NCI-H1105 treated with DMSO at 0.1 percent for 48 hours (cell line): ENCODE measurements around the gene LSAMP.

ENCODE experiments used
- DNase-seq: peaks from one replicate; lab custom pipeline; 2025; lab: John Stamatoyannopoulos, UW

The LSAMP gene

DNA sequence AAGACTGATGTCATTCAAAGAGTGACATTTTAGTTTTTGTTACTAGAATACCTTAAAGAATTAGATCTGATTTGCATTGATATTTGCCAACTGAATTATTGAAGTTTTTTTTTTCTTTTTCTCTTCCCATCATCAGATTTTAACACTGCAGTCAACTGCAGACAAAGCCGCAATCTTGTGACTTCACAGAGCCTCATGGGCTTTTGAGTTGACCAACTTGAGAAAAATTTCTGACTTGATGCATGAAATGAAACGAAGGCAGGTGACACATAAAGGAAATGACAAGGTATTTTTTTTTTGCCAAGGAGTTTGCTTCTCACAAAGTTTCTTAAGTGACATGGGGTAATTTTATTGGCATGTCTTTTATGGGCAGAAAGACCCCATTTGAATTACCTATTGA, 438.3 kb downstream of the LSAMP start:
- no peak for DNase-seq

DNA sequence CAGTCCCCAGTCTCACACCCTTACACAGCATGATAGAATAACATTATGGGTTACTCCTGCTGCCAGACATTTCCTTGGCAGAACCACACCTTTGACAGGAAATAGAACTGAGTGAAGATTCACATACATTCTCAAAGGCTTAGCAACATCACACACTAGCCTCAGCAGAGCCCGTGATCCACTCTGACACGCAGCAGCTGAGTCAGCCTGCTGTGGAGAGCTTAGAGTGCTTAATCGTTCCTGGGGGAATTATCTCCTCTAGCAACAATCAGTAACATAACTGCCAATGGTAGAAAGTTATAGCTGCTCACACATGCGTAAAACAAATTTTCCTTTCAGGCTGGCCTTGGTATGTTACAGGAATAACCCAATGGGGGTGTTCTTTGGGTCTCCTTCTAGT, 439.9 kb downstream of the LSAMP start:
- peak; percentile 28 for DNase-seq

DNA sequence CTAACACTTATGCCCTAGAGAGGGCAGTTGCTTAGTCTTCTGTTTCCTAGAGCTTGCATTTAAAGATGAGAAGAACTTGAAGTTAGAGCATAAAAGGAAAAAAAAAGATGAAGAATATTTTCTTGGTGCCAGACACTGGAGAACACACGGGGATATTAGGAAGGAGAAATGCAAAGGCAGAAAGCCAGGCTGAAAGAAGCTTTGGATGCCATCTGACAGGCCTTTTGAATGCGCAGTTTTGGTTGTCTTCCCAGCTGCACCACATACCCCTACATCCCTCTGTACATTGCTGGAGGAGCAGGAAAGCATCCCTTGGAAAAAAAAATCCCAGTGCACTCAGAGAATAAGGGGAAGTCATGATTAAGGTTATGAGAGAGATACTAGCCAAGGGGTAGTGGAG, 443.1 kb downstream of the LSAMP start:
- no peak for DNase-seq

DNA sequence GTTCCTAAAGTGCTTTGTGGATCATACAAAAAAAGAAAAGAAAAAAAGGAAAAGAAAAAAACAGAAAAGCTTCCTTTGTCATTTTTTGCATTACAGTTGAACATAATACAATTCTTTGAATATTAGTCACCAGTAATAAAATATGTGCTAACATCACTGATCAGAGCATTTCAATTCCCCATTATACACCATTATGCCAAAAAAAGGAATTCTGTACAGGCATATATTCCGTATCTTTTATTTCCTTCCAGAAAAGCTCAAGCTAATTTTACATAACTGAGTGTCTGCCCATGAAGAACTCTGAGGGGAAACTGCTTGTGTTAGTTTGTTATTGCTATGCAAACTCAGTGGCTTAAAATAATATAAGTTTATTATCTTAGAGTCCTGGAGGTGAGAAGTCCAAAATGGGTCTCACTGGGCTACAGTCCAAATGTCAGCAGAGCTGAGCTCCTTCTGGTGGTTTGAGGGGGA, 444.1 kb downstream of the LSAMP start:
- no peak for DNase-seq

DNA sequence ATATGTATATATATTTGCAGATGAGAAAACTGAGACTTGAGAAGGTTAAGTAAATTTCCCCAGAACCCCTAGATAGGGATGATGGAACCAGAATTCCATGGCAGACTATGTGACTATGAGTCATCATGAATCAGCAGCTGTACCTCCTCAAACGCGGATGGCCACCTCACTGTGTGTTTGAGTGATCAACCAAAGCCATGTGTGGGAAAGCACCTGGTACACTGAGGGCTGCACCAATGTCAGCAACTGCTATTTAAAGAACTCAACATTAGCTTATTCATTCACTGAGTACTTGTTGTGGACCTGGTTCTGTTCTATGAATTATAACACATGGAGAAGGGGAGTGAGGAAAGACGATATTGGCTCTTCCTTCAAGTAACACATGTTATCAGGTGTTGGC, 445.0 kb downstream of the LSAMP start:
- DNase-seq, result no peak

DNA sequence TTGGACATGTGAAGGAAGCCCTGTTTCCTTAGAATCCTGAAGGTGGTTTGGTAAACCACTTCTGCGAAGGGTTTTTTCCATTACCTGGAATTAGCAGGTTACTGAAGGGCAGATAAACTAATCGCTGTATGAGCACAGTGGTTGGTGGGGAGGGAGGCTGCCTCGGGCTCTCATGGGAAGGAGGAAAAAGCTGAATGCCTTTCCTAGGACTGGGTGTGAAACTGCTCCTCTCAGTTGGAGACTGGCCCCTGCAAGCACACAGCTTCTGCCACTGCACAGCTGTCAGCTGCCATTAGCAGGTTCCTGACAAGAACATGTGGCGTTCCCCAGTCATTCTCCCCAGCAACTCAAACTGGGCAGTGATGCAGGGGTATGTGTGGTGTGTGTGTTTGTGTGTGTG, 445.7 kb downstream of the LSAMP start:
- no peak for DNase-seq

DNA sequence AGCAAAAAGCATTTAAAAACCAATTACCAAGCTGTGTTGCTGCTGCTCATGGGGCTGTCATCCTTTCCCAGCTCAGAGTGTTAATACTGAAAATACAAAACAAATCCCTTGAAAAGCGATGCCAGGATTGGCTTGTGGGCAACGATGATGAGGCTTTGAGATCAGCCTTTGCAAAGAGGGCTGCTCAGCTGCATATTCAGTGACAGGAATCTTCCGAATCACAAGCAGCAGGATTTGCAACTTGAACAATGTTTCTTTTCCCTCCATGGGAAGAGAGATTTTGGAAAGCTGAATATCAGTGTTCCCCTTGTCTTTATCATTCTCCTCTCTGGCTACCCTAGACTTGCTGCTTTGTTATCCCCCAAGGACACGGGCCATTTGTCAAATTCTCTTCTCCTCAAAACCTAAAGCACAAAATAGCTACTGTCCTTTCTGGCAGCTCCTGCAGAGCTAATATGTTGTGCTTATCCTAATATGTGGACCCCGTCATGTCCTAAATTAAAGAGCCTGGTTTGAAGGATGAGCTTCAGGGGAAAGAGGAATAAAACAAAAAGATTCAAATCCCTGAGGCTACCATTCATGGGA, 446.2 kb downstream of the LSAMP start:
- DNase-seq, result no peak

DNA sequence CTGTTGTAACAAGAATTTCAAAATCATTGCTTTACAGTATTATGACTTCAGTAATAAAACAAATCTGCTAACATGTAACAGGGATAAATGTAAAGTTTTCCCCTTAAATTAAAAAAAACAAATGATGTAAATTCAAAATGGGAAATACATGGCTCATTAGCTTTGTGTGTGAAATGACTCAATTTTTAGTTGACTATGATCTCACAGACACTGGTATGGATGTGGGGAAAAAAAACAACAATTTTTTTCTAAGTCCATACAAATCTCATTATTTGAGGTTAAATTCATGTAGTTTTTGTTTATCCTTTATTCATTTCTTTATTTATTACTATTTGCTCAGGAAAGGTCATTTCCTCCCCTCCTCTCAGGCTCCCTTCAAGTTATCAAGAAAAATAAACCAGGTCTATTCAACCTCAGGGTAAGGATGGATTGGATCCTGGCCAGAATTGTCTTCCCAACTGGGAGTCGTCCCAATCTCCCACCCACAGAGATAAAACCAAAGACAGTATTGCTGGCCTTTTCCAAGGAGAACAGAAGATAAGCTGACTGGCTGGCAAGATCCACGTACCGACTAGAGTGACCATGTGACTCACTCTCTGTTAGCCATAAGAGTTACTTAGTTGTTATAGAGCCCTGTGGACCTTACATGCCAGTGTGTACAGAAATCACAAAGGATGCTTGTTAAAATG, 448.7 kb downstream of the LSAMP start:
- DNase-seq, result no peak

DNA sequence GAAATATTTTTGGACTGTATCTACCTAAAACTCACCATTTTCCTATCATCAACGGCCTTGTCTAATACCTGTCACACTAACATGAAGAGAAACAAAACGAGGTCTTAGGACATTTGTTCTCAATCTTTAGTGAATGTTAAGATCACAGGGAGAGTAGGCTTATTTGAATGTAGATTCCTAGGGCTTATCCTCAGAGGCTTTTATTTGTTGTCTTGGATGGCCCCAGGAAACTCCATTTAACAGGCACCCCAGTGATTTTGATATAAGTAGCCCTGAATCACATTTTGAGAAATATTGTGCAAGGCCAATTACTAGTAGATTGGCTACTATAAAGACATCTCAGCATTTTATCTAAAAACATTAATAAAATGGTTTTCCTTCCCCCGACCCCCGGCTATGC, 454.6 kb downstream of the LSAMP start:
- no peak for DNase-seq

DNA sequence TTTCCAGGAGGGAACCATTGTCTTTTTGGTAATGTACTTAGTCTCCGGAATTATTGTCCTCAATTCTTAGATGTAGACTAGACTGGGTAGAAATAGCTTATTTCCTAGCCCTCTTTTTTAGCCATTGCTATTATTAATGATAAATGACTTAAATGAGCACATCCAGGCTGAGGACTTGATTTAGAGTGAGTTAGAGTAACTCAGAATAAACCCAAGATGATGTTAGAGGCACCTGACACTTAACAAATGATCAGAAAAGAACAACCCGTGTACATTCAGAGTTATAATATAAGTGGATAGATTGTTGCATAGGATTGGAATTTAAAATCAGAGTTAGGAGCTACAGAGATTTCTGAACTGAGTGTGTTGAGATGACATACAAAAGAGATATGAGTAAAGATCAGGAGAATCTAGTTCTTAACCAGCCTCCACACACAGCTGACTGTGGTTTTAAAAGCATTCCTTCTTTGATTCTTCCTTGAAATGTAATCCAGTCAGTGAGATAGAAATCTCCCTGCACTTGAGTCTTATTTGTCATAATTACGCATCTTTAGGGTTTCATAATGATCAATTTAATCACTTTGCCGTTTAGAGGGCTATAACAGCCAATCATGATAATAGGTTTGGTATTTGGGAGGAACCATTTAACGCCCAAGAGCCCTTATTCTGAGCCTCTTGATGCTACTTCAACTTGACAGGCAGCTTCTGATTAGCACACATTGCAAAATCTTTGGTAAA, 455.4 kb downstream of the LSAMP start:
- DNase-seq, result peak; percentile 82

DNA sequence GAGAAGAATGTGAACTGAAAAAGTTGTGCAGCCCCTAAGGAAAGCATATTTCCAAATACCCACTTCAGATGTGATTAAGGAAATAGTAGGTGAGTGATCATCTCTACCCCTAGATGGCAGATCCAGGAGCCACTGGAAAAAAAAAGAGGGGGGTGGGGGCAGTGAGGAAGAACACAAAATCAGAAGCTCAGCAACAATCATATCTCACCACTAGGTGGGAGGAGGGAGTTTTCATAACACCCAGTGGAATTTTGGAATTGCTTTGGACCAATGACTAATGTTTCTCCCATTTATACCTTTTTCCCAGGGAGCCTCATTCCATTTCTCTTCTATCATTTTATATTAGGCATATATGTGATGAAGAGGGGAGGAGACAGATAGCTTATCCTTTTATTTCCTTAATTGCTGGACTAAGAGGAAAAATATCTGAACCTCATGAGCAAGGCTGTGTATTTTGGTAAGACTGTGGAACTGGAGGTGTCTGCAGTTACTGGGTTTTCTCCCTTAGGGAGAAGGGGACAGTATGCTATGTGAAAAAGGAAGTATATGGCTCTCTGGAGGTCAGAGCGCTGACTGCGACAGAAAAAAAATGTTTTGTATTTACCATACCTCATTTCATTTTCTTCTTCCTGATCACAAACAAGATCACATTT, 458.6 kb downstream of the LSAMP start:
- DNase-seq, result peak; percentile 24

DNA sequence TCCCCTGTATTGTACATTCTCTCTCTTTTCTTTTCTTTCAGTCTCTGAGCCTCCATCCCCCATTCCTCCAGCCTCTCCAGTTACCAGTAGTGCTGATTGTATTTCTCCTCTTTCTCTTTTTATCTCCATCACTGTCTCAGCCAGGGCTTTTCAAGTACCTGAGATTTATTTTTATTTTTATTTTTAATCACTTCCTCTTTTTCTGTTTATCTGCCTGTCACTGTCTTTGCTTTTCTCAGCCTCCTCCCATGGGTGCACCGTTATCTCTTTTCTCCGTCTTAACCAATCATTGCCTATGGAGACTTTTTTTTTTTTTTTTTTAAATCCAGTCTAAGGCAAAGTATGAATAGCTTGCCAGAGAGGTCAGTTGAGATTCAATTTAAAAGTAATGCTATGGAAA, 462.7 kb downstream of the LSAMP start:
- no peak for DNase-seq

DNA sequence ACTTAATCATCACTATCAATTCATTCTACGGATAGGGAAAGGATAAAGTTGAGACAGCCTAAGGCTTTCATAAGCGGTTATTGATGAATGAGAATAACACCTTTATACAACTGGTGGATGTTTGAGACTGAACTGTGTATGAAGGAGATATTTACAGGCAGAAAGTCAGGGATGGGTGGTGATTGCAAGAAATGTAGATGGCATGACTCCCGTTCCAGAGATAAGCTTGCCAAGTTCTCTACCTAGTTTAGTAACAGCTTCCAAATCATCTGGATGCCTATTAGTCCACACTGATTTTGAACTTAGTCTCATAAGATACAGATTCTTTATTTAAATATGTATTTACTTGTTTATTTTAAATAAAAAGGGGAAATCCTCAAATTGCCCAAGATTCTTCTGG, 463.2 kb downstream of the LSAMP start:
- no peak for DNase-seq

DNA sequence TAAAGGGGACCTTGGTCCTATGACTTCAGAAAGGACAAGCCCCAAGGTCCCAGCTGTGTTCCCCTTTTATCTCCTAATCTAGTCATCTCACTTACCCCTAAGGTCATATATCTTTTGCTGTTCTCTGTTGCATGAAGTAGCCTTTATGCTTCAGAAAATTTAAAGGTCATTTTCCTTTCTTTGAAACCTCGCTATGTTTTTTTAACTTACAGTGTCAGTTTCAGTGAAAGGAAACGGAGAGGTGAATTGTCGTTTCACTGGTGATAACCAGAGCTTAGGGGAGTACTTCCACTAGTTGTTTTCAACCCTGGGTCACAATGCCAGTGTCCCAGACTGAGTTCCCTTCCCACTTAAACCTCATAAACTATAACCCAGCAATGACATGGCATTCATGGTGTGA, 464.6 kb downstream of the LSAMP start:
- DNase-seq, result no peak

DNA sequence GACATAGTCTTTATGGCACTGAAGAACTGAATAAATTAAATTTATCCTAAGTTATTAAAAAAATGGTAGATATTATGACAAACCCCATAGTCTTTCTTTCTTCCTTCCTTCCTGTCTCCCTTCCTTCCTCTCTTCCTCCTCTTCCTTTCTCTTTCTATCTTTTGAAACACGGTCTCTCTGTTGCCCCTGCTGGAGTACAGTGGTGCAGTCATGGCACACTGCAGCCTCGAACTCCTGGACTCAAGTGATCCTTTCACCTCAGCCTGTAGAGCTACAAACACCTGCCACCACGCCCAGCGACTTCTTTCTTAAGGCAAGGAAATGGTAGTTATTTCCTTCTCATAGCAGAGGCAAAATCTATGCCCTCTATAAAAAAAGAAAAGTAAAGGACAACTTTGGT, 467.4 kb downstream of the LSAMP start:
- no peak for DNase-seq

DNA sequence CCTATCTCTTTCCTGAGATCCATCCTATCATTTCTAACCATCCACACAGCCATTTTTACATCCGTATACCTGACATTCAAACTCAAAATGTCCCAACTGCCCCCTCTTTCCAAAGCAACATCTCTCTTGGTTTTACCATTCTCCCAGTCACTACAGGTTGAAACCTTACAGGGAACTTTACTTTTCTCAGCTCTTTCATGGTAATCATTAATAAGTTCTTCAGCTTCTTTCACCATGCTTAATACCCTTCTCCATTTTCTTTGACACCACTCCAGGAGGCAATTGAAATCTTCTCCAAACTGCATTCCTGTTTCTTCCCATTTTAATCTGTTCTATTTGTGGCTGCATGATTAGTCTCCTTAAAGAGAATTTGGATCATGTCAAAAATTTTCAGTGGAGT, 469.5 kb downstream of the LSAMP start:
- DNase-seq, result no peak

DNA sequence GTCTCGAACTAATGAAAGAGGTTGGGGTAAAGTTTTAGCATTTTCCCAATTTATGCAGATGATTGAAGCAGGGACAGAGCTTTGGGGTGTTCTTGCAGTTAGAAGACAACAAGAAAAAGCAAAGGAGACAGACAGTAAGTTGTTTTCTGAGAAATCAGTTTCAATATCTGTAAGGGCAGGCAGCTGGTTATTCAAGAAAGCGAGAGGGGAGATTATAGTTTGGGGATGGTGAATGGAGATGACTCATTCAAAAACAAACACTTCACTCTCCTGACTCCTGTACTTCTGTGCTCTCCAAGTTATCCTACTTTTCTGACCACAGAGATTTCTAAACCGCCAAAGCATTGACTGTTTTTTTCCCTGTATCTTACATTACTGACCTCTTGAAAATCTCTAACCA, 469.9 kb downstream of the LSAMP start:
- DNase-seq, result peak; percentile 52

DNA sequence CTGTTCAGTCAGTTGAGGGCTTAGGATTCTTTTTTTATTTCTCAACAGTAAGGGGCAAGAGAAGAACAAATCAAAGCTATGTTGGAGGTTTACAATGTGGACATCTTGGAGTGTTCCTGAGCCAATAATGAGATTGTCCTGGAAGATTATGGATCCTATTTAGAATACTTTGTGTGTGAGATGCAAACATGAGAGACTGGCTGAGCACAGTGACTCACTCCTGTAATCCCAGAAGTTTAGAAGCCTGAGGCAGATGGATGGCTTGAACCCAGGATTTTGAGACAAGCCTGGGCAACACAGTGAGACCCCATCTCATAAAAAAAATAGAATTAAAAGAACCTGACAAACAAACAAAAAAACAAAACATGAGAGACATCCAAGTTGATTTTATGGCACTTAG, 470.3 kb downstream of the LSAMP start:
- DNase-seq, result no peak

DNA sequence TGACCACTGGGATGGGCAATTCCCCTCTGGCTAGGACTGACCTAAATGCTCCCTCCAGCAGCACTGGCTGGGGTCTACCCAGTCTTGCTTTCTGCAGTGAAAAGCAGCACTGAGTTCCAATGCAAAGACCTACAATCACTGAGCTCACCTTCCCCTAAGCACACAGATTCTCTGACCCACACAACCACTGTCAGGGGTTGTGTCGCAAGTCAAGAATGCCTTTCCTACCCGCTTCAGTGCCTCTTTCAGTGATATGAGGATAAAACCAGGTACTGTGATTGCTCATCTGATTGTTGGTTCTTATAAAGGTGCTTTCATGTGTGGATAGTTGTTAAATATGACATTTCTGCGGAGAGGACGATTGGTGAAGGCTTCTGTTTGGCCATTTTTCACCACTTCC, 476.4 kb downstream of the LSAMP start:
- no peak for DNase-seq

DNA sequence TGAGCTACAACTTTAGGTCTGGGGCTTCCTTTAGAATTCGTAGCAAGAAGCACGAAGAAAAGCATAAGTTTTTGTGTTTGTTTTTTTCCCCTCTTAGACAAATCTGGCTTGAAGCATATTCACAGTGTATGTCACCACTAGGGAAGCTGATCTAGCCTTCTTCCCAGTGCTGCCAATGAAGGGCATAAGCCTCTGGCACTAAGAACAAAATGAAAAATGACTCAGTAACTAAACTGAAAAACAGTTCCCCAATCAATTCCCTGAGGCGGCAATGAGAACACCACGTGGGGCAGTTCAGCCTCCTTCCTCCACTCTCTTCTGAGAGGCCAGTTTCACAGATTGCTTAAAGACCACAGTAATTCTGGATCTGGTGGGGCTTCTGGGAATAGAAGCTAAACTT, 483.9 kb downstream of the LSAMP start:
- DNase-seq, result no peak

DNA sequence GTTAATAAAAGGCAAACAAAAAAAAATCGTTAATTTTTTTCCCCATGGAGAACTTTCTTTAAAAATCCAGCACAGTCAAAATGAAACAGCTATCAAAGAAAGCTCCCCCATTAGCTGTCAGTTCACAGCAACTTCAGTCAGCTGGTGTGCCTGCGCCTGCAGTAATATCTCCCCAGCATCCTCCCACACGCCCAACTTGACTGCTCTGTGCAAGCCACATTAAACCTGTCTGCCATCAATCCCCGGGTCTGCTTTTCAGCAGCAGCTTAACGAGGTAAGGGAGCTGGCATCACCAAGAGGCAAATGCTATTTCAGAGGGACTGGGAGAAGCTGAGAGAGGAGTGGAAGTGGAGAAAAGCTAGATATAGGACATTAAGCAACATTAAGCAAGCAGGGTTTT, 484.5 kb downstream of the LSAMP start:
- DNase-seq, result no peak

DNA sequence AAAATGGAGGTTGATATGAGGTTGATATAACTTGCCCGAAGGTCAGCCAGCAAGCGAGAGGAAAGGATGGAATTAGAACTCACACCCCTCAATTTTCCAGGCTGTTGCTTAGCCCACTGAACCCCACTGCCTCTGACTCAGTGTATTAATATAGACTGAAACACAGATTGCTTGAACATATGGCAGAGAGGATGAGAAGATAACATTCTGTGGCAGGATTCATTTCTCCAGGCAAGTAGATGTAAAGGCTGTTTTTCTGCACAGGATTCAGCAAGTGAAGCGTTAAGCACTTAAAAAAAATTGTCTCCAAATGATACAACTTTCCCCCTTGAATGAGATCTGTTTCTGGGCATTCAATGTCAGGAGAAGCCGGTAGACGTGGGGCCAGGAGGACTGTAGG, 486.8 kb downstream of the LSAMP start:
- DNase-seq, result no peak

DNA sequence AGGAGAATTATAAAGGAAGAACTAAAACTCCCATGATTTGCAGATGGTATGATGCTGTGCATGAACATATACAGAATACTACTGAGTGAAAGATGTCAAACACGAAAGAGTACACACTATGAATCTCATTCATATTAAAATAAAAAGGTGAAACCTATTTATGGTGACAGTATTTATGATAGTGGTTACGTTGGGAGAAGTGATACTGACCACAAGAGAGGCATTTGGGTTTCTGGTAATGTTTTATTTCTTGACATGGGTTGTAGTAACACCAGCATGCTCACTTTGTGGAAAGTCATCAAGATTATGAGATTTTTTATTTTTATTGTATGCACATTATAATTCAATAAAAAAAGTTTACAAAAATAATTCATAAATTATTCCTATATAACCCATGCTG, 498.0 kb downstream of the LSAMP start:
- DNase-seq, result no peak
